GM19397 (cell line): ENCODE data around the gene NCAM2.
"Not testable (repeated sequence)": the region's sequence is repeated elsewhere in the genome, so short reads cannot be mapped to it uniquely, and the experiment has no call there.

Experiments
- ATAC-seq: cut with Tn5 transposase; IDR thresholded peaks from one replicate; pipeline ENCODE4 v1.9.1; 2021; ENCODE audit warnings: mild to moderate bottlenecking, moderate library complexity; ENCODE audit not compliant: unreplicated experiment

Gene NCAM2

GRCh38 chr21:21291883-21292569, 293.8 kb downstream of the NCAM2 start:
- no peak for ATAC-seq

DNA sequence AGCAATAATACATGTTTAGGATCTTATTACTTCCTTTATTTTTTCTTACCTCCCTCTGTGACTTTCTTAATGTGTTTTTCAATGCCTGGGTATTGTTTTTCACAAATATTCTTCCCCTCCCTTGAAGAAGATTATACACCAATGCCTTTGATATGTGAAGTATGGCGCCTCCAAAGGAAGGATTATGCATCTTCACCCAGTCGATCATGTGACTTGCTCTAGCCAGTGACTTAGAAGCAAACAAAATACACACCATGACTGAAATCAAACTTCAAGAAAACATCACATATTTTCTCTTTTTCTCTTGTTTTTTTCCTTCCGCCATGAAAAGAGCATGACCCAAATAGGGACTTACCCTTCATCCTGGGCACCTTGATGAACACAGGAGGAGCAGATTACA, 297.1 kb downstream of the NCAM2 start:
- ATAC-seq, result no peak

DNA sequence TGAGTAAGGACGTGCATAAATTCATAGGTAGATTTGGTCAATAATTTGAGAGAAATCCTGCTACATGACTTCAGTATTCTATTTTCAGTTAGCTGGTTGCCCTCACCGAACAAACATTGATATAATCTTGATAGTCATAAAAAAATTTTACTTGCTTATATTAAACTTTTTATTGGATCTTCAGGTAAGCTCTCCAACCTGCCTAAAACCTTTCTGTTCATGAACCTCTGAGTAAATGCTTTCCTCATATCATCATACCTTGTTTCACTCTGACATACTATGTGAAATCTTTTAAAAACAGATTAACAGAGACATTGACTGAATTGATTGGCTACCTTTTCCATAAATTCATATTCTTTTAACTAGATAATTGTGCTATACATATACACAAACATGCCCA, 299.0 kb downstream of the NCAM2 start:
- no peak for ATAC-seq

GRCh38 chr21:21301013-21301412, 302.8 kb downstream of the NCAM2 start:
- ATAC-seq, result no peak

- no peak for ATAC-seq
Observed at GRCh38 chr21:21309510-21309909, 311.3 kb downstream of the NCAM2 start.

DNA sequence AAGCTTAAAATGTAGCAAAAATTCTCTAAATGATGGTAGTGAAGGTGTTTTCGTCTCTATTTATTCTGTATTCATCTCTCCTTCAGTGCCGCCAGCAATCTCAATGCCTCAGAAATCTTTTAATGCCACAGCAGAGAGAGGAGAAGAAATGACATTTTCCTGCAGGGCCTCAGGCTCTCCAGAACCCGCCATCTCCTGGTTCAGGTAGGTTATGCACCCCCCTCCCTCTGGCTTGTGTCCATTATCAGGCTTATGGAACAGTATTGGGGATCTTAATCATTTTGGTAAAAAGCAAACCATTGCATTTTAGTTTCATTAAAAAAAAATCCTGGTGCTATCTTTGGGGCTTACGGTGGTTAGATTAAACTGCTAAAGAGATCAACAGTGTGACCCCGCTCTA, 326.1 kb downstream of the NCAM2 start:
- ATAC-seq, result no peak

DNA sequence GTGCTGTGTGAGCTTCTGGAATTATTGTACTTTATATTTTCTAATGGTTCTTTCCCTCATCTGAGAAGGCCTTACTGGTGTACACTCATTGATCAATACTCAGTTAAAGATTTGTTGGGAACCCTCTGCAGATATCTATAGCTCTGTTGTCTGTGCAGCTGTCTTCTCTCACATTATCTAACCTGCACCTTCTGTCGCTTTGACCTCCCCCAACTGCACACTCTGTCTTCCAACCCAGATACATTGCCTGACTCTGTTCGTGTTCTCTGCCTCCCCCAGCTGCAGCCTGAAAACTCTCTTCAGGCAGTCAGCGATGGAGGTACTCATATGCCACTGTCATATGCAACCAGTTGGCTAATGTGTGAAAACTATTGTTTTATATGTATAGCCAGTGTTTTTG, 334.3 kb downstream of the NCAM2 start:
- no peak for ATAC-seq

GRCh38 chr21:21341041-21341440, 342.8 kb downstream of the NCAM2 start:
- ATAC-seq, result no peak

DNA sequence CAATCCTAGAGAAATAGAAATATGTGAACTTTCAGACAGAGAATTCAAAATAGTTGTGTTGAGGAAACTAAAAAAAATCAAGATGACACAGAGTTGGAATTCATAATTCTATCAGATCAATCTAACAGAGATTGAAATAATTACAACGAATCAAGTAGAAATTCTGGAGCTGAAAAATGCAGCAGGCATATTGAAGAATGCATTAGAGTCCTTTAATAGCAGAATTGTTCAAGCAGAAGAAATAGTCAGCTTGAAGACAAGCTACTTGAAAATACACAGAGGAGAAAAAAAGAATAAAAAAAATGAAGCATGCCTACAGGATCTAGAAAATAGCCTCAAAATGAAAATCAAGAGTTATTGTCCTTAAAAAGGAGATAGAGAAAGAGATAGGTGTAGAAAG, 347.1 kb downstream of the NCAM2 start:
- no peak for ATAC-seq

GRCh38 chr21:21345872-21346271, 347.7 kb downstream of the NCAM2 start:
- ATAC-seq, result no peak

GRCh38 chr21:21366277-21366676, 368.1 kb downstream of the NCAM2 start:
- ATAC-seq, result no peak

DNA sequence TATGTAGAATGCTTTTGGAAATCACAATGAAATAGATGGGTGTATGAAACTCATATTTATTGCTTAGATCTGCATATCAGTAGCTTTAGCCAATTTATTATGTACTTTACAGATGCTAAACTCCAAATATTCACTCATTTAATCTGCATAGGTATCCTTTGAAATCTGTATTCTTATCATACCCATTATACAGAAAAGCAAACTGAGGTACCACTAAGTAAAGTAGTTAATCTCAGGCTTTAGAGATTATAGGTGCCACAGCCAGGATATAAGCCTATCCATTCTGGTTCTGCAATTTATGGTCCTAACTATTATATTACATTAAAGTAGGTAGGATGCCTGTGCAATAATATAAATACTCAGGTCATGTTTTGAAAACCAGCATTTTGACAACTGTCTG, 369.4 kb downstream of the NCAM2 start:
- ATAC-seq, result no peak

DNA sequence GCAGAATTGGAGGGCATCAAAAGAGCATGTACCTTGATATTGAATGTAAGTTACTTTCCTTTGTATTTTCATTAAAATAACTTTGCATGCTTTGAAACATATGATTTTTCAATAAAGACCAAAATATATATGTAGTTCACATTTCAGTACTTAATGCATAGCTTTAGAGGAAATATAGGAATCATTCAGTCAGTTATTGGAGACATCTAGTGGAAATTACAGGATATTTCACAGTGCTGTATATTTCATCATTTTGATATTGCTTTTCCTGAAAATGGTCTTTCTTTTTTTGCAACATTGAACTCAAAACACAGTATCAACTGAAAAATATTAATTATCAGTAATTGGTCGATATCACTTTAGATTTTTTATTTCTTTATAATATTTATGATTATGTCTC, 375.8 kb downstream of the NCAM2 start:
- no peak for ATAC-seq

DNA sequence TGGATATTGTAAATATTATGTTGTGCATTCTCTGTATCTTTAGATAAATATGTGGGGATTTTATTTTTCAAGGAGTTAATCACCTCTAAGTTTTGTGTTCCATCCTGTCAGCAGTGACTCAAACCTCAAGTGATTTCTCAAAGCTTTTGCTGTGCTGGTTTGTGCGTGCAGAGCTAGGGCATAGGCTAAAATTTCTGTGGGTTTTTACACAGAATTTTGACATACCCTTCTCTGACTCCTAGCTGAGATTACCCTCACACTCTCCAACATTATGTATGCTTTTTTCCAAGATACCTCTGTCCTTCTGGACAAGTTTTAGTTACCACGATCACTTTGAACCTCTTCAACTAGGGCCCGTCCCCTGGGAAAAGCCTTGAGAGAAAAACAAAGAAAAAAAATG, 384.9 kb downstream of the NCAM2 start:
- ATAC-seq, result no peak

GRCh38 chr21:21384977-21385376, 386.8 kb downstream of the NCAM2 start:
- ATAC-seq, result no peak

DNA sequence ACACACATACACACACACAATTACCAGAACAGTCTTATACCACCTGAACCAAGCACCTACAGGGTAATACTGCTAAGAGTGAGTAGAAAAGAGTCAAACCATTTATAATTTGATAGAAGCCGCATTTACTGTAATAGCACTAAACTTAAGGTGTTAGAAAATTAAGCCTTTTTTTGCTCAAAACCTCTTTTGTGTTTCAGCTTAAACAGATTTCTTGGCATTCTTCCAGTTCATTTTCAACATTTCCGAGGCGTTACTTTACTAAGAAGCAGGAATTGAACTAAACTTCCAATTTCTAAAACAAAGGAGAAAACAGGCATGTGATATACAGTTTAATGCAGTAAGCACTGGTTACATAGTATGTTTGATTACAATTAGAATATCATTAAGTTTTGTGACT, 387.2 kb downstream of the NCAM2 start:
- ATAC-seq, result no peak

DNA sequence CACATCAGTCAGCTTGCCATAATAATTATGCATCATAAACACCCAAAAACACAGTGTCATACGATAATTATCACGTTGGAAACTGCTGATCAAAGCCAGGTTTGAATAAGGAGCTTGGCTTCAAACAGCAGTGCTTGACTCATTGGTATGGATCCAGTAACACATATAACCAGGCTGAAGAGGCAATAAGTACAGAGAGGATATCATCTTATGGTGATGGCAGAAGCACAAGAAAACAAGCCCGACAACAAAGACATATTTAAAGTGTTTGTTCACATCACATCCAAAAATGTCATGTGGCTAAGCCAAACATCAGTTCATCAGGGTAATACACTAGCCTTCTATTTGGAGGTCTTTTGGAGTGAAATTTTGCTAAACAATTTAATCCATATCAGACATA, 389.7 kb downstream of the NCAM2 start:
- ATAC-seq, result no peak

- no peak for ATAC-seq
Observed at GRCh38 chr21:21394064-21394463, 395.9 kb downstream of the NCAM2 start.

- ATAC-seq, result no peak
Observed at GRCh38 chr21:21396424-21396823, 398.2 kb downstream of the NCAM2 start.

- ATAC-seq, result no peak
Observed at GRCh38 chr21:21397464-21397863, 399.3 kb downstream of the NCAM2 start.

- no peak for ATAC-seq
Observed at GRCh38 chr21:21401444-21401843, 403.2 kb downstream of the NCAM2 start.

- ATAC-seq, result not testable (repeated sequence)
Observed at GRCh38 chr21:21402187-21402586, 404.0 kb downstream of the NCAM2 start.

GRCh38 chr21:21404261-21404660, 406.1 kb downstream of the NCAM2 start:
- peak; percentile 67 for ATAC-seq
